Skeletal muscle cell (primary cell): Measurements from ENCODE around the gene CD68.

Experiments
- DNase-seq: peaks from one replicate; pipeline ENCODE4 v3.0.0-alpha.2; 2010; ENCODE audit warnings: low read depth
- H3K4me3 ChIP-seq: 2 replicates; pipeline ENCODE4 v1.5.1; 2011; ENCODE audit warnings: low read depth, mild to moderate bottlenecking, control low read depth, low read length, moderate library complexity

CD68 gene

DNA sequence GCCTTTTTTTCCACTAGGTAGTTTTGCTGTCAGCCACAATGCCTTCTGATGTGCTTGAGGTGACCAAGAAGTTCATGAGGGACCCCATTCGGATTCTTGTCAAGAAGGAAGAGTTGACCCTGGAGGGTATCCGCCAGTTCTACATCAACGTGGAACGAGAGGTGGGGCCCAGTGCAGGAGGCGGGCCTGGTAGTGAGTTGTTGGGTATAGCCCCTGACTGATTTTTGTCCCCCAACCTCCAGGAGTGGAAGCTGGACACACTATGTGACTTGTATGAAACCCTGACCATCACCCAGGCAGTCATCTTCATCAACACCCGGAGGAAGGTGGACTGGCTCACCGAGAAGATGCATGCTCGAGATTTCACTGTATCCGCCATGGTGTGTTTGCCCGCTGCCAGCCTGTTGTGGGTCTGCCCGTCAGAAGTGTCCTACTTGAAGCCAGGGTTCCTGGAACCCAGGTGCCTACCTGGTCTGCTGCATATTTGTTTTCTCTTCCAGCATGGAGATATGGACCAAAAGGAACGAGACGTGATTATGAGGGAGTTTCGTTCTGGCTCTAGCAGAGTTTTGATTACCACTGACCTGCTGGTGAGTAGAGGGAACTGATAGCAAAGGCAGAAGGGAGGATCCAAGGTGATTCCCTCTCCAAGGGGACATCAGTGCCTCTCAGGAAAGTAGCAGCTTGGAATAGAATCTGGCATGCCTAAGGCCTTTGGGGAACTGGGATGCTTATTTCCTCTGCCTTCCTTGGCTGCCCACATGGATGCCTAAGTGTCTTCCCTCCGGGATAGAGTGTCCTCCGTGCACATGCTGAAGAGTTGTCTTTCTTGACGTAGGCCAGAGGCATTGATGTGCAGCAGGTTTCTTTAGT is 1.9 kb upstream of the CD68 start:
- DNase-seq, result no peak
- no peak overlapping the region for H3K4me3 ChIP-seq

- peak overlapping the region; percentile 28 for H3K4me3 ChIP-seq
- DNase-seq, result no peak
These were observed 581 bp downstream of the CD68 start for GRCh38 chr17:7579834-7580603.

GRCh38 chr17:7580604-7581575 is 1.5 kb downstream of the CD68 start:
- DNase-seq, result no peak
- H3K4me3 ChIP-seq, result no peak overlapping the region

- DNase-seq, result no peak
- peak overlapping the region; percentile 72 for H3K4me3 ChIP-seq
These were observed 3.2 kb downstream of the CD68 start for GRCh38 chr17:7582396-7583252.

- peak; percentile 93 for DNase-seq
- H3K4me3 ChIP-seq, result peak within 1 kb of the TSS; percentile 72
These were observed 4.0 kb downstream of the CD68 start, which contains the start of gene MPDU1 for GRCh38 chr17:7583253-7584109. TSS of gene MPDU1 (plus strand) at chr17:7583852. CDS start at chr17:7583863, 11 bp downstream.

GRCh38 chr17:7586673-7587419 is 7.4 kb downstream of the CD68 start:
- no peak for DNase-seq
- H3K4me3 ChIP-seq, result no peak overlapping the region

- H3K4me3 ChIP-seq, result peak overlapping the region; percentile 17
- DNase-seq, result peak; percentile 83
These were observed 8.1 kb downstream of the CD68 start for GRCh38 chr17:7587420-7588151.

- peak overlapping the region; percentile 26 for H3K4me3 ChIP-seq
- no peak for DNase-seq
These were observed 9.2 kb downstream of the CD68 start for GRCh38 chr17:7588553-7589203.

GRCh38 chr17:7589204-7589868 is 9.9 kb downstream of the CD68 start:
- peak overlapping the region; percentile 26 for H3K4me3 ChIP-seq
- DNase-seq, result no peak

GRCh38 chr17:7589891-7590691 is 10.7 kb downstream of the CD68 start, which contains the start of gene SOX15:
TSS of gene SOX15 (minus strand) at chr17:7590094. CDS start at chr17:7589676, 418 bp downstream.
- H3K4me3 ChIP-seq, result peak within 1 kb of the TSS; percentile 26
- no peak for DNase-seq

DNA sequence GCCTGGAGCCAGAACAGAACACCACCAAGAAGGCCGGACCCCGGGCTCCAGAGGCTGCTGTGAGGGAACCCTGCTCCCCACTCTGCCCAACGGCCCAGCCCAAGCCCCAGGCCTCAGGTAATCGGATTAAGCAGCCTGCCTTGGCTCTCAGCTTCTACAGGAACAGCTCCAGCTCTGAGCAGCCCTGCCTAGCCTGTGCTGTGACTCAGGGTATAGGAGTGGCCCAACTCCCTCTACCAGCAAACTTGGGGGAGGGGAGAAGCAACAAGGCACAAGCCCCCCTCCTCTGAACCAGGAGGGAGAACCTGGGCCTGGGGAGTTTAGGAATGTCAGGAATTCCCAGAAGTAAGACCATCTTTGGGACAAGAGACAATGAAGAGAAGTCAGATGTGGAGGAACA is 11.3 kb downstream of the CD68 start:
- no peak overlapping the region for H3K4me3 ChIP-seq
- DNase-seq, result no peak

- no peak for DNase-seq
These were observed 12.2 kb downstream of the CD68 start for GRCh38 chr17:7591596-7591995.

DNA sequence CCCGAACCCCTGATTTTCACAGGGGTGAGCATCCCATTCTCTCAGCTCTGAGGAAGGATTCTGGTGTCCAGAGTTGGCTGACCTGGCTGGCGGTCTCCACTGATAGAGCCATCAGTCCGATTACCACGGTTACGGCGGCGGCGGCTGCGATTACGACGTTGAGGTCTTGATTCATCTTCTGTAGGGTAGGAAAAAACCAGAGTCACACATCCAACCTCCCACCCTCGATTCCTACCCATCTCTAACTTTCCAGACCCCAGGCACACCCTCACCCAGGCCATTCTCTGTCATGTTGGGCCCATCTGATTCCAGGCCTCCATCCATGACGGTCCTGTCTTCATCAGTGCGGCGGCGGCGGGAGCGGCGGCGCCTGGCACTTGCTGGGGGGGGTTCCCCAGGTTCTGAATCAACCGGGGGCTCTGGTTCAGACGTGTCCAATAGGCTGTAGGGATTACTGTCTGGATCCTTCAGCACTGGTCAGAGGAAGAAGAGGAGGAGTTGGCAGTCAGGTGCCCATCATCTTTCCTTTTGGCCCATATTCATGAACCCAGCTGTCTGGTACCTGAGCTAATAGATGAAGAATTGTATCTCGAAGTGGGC is 13.1 kb downstream of the CD68 start:
- no peak overlapping the region for H3K4me3 ChIP-seq
- no peak for DNase-seq

More at GRCh38 chr17:7591596-7591995, 12.2 kb downstream of the CD68 start:
- H3K4me3 ChIP-seq, result no peak overlapping the region

GRCh38 chr17:7593296-7593695 is 13.9 kb downstream of the CD68 start:
- DNase-seq, result no peak
- H3K4me3 ChIP-seq, result no peak overlapping the region
